ENCODE data around the gene TOPBP1.
"Not testable (repeated sequence)": the region's sequence is repeated elsewhere in the genome, so short reads cannot be mapped to it uniquely, and the experiment has no call there.

The TOPBP1 gene

GRCh38 chr3:133695560-133696171 lies 33.9 kb upstream of the TOPBP1 start:
- Histone ChIP-seq H3K9me3 (ENCODE audit: control insufficient read depth, insufficient read depth, low read length) (no peaks in the 10 kb centered on the region; the same call in 1 of the 2 replicates), H3K4me1 (ENCODE audit: control insufficient read depth, insufficient read depth, low read length) (no peaks in the 10 kb centered on the region)

GRCh38 chr3:133694288-133695268 lies 32.8 kb upstream of the TOPBP1 start:
- Histone ChIP-seq H3K9me3 (ENCODE audit: control insufficient read depth, insufficient read depth, low read length) (no peaks in the 10 kb centered on the region; the same call in 1 of the 2 replicates), H3K27ac (ENCODE audit: low read depth, low read length) (no peak overlapping the region), H3K9ac (ENCODE audit: low read depth, low read length) (no peak overlapping the region), H3K27me3 (ENCODE audit: control insufficient read depth, insufficient read depth, low read length) (no peaks in the 10 kb centered on the region), H3K36me3 (ENCODE audit: control insufficient read depth, insufficient read depth, low read length) (no peaks in the 10 kb centered on the region), H3K4me1 (ENCODE audit: control insufficient read depth, insufficient read depth, low read length) (no peaks in the 10 kb centered on the region), H3K4me3 (ENCODE audit: low read depth, low read length) (no peak overlapping the region)

More at GRCh38 chr3:133695560-133696171, 33.9 kb upstream of the TOPBP1 start:
- Histone ChIP-seq H3K27me3 (ENCODE audit: control insufficient read depth, insufficient read depth, low read length) (no peaks in the 10 kb centered on the region), H3K27ac (ENCODE audit: low read depth, low read length) (no peak overlapping the region), H3K9ac (ENCODE audit: low read depth, low read length) (no peak overlapping the region), H3K4me3 (ENCODE audit: low read depth, low read length) (no peak overlapping the region), H3K36me3 (ENCODE audit: control insufficient read depth, insufficient read depth, low read length) (no peaks in the 10 kb centered on the region)

- H3K4me1 ChIP-seq (ENCODE audit: control insufficient read depth, insufficient read depth, low read length) = no peaks in the 10 kb centered on the region
- H3K27me3 ChIP-seq (ENCODE audit: control insufficient read depth, insufficient read depth, low read length) = no peaks in the 10 kb centered on the region
- H3K9me3 ChIP-seq (ENCODE audit: control insufficient read depth, insufficient read depth, low read length) = no peaks in the 10 kb centered on the region; the same call in 1 of the 2 replicates
- H3K27ac ChIP-seq (ENCODE audit: low read depth, low read length) = no peak overlapping the region
- no peak overlapping the region for H3K4me3 ChIP-seq (ENCODE audit: low read depth, low read length)
- no peak overlapping the region for H3K9ac ChIP-seq (ENCODE audit: low read depth, low read length)
- H3K36me3 ChIP-seq (ENCODE audit: control insufficient read depth, insufficient read depth, low read length) = no peaks in the 10 kb centered on the region
Measured at GRCh38 chr3:133693821-133694220, 32.1 kb upstream of the TOPBP1 start.

DNA sequence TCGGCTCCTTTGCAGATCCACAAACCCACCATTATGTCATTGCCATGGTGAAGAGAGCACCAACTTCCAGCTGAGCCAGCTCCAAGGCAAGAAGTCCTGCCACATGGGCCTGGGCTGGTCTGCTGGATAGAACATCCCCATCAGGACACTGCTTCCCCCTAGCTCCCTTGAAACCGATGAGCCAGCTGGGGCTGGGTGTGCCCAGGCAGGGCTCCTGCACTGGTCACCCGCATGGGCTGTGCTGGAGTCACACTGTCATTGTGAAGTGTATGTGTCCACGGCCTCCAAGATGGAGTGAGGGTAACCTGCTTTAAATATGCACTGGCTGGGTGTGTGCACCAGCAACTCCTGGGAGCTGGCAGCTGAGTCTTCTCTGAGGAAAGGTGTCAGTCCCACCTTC lies 31.0 kb upstream of the TOPBP1 start:
- Histone ChIP-seq H3K9ac (ENCODE audit: low read depth, low read length) (no peak overlapping the region), H3K4me1 (ENCODE audit: control insufficient read depth, insufficient read depth, low read length) (no peaks in the 10 kb centered on the region), H3K27me3 (ENCODE audit: control insufficient read depth, insufficient read depth, low read length) (no peaks in the 10 kb centered on the region), H3K4me3 (ENCODE audit: low read depth, low read length) (no peak overlapping the region), H3K36me3 (ENCODE audit: control insufficient read depth, insufficient read depth, low read length) (no peaks in the 10 kb centered on the region), H3K27ac (ENCODE audit: low read depth, low read length) (no peak overlapping the region), H3K9me3 (ENCODE audit: control insufficient read depth, insufficient read depth, low read length) (no peaks in the 10 kb centered on the region; the same call in 1 of the 2 replicates)

GRCh38 chr3:133691273-133692107 lies 29.7 kb upstream of the TOPBP1 start:
- no peak overlapping the region for H3K9ac ChIP-seq (ENCODE audit: low read depth, low read length)
- no peaks in the 10 kb centered on the region for H3K27me3 ChIP-seq (ENCODE audit: control insufficient read depth, insufficient read depth, low read length)
- H3K9me3 ChIP-seq (ENCODE audit: control insufficient read depth, insufficient read depth, low read length) = no peaks in the 10 kb centered on the region
- no peaks in the 10 kb centered on the region for H3K4me1 ChIP-seq (ENCODE audit: control insufficient read depth, insufficient read depth, low read length)
- no peaks in the 10 kb centered on the region for H3K36me3 ChIP-seq (ENCODE audit: control insufficient read depth, insufficient read depth, low read length)
- H3K27ac ChIP-seq (ENCODE audit: low read depth, low read length) = no peak overlapping the region
- H3K4me3 ChIP-seq (ENCODE audit: low read depth, low read length) = no peak overlapping the region

DNA sequence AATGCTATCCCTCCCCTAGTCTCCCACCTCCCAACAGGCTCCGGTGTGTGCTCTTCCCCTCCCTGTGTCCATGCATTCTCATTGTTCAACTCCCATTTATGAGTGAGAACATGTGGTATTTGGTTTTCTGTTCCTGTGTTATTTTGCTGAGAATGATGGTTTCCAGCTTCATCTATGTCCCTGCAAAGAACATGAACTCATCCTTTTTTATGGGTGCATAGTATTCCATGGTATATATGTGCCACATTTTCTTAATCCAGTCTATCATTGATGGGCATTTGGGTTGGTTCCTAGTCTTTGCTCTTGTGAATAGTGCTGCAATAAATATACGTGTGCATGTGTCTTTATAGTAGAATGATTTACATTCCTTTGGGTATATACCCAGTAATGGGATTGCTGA lies 16.3 kb upstream of the TOPBP1 start:
- not testable (repeated sequence) for H3K9me3 ChIP-seq (ENCODE audit: control insufficient read depth, insufficient read depth, low read length); H3K9ac ChIP-seq (ENCODE audit: low read depth, low read length); H3K36me3 ChIP-seq (ENCODE audit: control insufficient read depth, insufficient read depth, low read length); H3K27ac ChIP-seq (ENCODE audit: low read depth, low read length); H3K4me3 ChIP-seq (ENCODE audit: low read depth, low read length); H3K4me1 ChIP-seq (ENCODE audit: control insufficient read depth, insufficient read depth, low read length)
- peaks cover 26% of the 10 kb centered on the region for H3K27me3 ChIP-seq (ENCODE audit: control insufficient read depth, insufficient read depth, low read length)

DNA sequence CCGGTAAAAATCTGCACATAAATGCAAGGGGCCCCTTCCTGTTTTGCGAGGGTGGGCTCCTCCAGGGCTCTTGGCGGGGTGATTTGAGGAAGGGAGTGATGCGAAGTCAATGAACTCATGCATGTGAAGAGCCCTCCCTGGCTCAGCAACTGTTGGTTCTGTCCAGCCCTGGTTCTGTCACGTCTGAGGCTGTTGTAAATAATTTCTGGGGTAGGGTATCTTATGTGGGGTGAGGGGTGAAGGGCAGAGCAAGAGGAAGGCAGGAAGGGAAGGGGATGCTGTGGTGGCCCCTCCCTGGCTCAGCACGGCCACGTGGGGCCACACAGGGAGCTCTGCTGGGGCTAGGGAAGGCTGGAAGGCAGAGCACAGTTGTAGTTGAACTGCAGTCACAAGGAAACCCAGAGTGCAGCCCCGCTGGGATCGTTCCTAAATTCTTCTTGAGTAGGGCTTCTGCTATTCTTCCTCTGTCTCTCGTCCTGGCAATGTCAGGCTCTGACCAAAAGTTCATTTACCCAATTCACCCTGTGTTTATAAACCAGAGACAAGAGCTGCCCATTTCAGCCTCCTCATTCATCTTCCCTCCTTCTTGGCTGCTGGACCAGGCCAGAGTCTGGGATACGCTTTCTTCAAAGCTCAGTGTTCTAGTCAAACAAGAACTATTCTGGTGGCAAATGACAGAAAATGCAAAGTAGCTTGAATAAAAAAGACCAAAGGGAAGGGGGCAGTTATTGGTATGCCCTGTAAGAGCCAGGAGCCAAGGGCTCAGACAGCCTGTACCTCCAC lies 14.8 kb upstream of the TOPBP1 start:
- 0 out of 2 replicates have a peak, but pooled peaks cover 6% of the 10 kb centered on the region for H3K9me3 ChIP-seq (ENCODE audit: control insufficient read depth, insufficient read depth, low read length)
- no peak overlapping the region for H3K27ac ChIP-seq (ENCODE audit: low read depth, low read length)
- H3K36me3 ChIP-seq (ENCODE audit: control insufficient read depth, insufficient read depth, low read length) = no peaks in the 10 kb centered on the region
- H3K4me1 ChIP-seq (ENCODE audit: control insufficient read depth, insufficient read depth, low read length) = peaks cover 3% of the 10 kb centered on the region; the same call in 1 of the 2 replicates
- H3K27me3 ChIP-seq (ENCODE audit: control insufficient read depth, insufficient read depth, low read length) = peaks cover 29% of the 10 kb centered on the region
- no peak overlapping the region for H3K9ac ChIP-seq (ENCODE audit: low read depth, low read length)
- H3K4me3 ChIP-seq (ENCODE audit: low read depth, low read length) = no peak overlapping the region

DNA sequence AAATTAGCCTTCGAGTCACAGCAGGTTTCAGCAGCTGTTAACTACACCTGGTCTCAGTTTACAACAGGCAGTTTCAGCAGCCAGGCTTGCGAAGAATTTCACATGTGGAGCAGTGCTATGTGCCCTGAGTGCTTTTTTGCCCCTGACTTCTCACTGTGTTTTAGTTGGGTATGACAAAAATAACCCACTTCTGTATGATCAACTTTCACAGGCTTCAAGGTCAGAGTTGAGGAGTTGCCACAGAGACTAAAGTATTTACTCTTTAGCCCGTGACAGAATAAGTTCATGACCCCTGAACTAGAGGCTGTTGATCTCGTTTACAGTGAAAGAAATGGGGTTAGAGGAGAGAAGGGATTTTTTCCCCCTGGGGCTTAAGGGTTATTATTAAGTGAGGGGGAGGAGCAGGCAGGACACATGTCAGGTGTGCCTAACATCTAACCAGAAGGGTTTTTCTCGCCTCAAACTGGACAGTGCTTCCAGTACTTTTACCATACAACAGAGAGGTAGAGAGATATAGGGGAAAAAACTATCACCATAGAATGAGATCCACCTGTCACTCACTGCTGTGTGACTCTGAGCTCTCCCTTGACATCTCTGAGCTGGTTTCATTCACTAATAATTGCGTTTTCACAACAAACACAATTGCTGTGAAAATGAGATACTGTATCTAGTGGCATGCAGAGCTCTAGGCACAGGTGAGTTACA lies 14.0 kb upstream of the TOPBP1 start:
- Histone ChIP-seq H3K9me3 (ENCODE audit: control insufficient read depth, insufficient read depth, low read length) (0 out of 2 replicates have a peak, but pooled peaks cover 2% of the 10 kb centered on the region), H3K36me3 (ENCODE audit: control insufficient read depth, insufficient read depth, low read length) (no peaks in the 10 kb centered on the region), H3K27ac (ENCODE audit: low read depth, low read length) (no peak overlapping the region), H3K4me3 (ENCODE audit: low read depth, low read length) (no peak overlapping the region), H3K27me3 (ENCODE audit: control insufficient read depth, insufficient read depth, low read length) (peaks cover 29% of the 10 kb centered on the region), H3K9ac (ENCODE audit: low read depth, low read length) (no peak overlapping the region), H3K4me1 (ENCODE audit: control insufficient read depth, insufficient read depth, low read length) (peaks cover 3% of the 10 kb centered on the region; the same call in 1 of the 2 replicates)

- no peaks in the 10 kb centered on the region for H3K36me3 ChIP-seq (ENCODE audit: control insufficient read depth, insufficient read depth, low read length)
- H3K9me3 ChIP-seq (ENCODE audit: control insufficient read depth, insufficient read depth, low read length) = no peaks in the 10 kb centered on the region
- no peak overlapping the region for H3K9ac ChIP-seq (ENCODE audit: low read depth, low read length)
- no peak overlapping the region for H3K27ac ChIP-seq (ENCODE audit: low read depth, low read length)
- peaks cover 3% of the 10 kb centered on the region; the same call in 1 of the 2 replicates for H3K4me1 ChIP-seq (ENCODE audit: control insufficient read depth, insufficient read depth, low read length)
- H3K4me3 ChIP-seq (ENCODE audit: low read depth, low read length) = peak overlapping the region; percentile 58
- H3K27me3 ChIP-seq (ENCODE audit: control insufficient read depth, insufficient read depth, low read length) = peaks cover 29% of the 10 kb centered on the region
Measured at GRCh38 chr3:133674290-133674919, 12.7 kb upstream of the TOPBP1 start.
